COLO668 (cell line): ENCODE data around the gene VAV2.

Experiments used
- DNase-seq: peaks from one replicate; lab custom pipeline; 2025; ENCODE audit not compliant: unreplicated experiment; lab: John Stamatoyannopoulos, UW

Gene VAV2

GRCh38 chr9:133943781-133944745 lies 48.1 kb downstream of the VAV2 start:
- no peak for DNase-seq

GRCh38 chr9:133943036-133943780 lies 48.9 kb downstream of the VAV2 start:
- no peak for DNase-seq

DNA sequence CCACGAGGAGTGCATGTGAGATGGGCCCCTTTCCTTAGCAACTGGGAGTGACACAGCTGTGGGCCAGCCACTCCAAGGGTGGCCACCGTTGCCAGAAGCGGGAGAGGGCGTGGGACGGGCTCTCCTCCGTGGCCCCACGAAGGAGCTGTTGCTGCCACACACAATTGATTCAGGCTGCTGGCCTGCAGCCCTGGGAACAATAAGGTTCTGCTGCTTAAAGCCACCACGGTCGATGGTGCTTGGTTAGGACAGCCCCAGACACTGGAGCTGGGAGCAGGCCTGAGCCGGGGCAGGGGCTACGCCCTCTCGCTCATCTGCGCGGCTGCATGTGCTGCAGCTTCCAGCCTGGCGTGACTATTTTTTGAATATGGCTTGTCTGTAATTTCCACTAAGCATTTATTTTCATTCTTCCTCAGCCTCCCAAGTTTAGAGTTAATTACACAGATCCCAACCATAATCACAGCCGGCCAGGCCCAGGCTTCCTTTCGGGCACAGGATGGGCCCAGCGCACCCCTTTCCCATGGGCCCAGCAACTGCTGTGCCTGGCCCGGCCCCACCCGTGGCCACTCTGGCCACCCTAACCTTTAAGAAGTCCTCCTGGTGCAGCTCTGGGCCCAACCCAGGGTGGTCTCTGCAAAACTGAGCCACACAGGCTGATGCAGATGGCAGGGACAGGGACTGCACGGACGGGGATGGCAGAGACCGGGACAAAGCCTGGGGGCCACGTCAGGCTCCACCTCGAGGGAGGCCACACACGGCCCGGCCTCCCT lies 49.7 kb downstream of the VAV2 start:
- no peak for DNase-seq

DNA sequence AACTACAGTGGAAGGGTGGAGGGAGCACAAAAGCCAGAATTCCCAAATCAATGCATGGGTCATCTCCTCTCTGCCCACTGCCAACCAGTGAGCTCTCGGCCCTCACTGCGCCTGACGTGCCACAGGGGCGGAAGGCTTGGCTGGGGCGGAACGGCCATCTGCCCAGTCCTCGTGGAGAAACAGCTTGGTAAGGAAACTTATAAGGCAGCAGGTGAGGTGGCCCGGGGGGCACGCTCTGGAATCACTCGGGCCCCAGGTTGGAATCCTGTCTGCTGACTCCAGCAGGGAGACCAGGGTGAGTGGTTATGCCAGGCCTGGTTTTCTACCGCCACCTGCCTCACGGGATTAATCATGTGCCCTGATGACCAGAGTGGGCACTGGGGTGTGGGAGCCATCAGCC lies 52.3 kb downstream of the VAV2 start:
- DNase-seq = no peak

DNA sequence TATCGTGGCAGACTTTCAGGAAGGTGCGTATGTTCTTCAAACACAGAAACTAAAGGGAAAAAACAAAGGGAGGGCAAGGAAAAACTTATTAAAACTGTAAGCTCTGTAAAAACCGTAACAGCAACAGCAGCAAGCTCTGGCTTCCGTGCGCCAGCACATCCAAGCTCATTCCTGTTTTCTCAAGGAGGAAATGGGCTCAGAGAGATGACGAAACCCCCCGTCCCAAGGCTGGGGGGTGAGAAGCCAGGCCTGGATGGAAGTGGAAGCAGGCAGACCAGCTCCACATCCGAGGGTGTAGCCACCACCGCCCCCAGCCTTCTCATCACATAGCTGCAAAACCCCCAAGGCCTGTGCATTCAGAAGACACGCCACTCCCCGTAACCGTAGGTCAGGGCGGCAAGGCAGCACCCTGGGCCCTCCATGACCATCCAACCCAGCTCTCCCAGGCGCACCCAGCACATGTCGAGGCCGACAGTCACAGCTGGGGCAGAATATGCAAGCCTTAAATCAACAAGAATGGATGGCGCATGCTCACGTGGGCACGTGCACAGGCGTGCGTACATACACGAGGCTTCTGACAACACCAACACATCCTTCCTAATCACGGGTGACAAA lies 52.8 kb downstream of the VAV2 start:
- DNase-seq = no peak

- DNase-seq = no peak
Measured at GRCh38 chr9:133938753-133939152, 53.4 kb downstream of the VAV2 start.

GRCh38 chr9:133938086-133938485 lies 54.0 kb downstream of the VAV2 start:
- DNase-seq = no peak

- no peak for DNase-seq
Measured at GRCh38 chr9:133937120-133937519, 55.0 kb downstream of the VAV2 start.

- DNase-seq = peak; percentile 85
Measured at GRCh38 chr9:133935328-133936005, 56.7 kb downstream of the VAV2 start.

- DNase-seq = peak; percentile 40
Measured at GRCh38 chr9:133934482-133935232, 57.5 kb downstream of the VAV2 start.

GRCh38 chr9:133933426-133934026 lies 58.6 kb downstream of the VAV2 start:
- DNase-seq = no peak

GRCh38 chr9:133932633-133933032 lies 59.5 kb downstream of the VAV2 start:
- peak; percentile 70 for DNase-seq

DNA sequence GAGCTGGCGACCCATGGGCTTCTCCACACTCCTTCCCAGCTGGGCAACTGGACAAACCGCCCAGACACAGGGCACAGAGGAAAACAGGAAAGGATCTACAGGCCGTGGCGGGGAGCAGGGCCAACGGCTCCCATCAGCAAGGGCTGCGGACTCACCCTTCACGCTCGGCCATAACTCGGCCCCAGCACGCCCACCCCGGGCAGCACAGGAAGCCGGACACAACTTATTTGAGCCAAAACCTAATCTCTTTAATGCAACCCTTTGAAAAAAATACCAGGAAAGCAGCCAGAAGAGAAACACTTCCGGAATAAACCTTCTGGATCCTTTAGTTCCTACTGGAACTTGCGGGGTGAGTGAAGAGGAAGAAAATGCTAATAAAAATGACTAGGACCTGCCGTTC lies 59.9 kb downstream of the VAV2 start:
- DNase-seq = no peak

DNA sequence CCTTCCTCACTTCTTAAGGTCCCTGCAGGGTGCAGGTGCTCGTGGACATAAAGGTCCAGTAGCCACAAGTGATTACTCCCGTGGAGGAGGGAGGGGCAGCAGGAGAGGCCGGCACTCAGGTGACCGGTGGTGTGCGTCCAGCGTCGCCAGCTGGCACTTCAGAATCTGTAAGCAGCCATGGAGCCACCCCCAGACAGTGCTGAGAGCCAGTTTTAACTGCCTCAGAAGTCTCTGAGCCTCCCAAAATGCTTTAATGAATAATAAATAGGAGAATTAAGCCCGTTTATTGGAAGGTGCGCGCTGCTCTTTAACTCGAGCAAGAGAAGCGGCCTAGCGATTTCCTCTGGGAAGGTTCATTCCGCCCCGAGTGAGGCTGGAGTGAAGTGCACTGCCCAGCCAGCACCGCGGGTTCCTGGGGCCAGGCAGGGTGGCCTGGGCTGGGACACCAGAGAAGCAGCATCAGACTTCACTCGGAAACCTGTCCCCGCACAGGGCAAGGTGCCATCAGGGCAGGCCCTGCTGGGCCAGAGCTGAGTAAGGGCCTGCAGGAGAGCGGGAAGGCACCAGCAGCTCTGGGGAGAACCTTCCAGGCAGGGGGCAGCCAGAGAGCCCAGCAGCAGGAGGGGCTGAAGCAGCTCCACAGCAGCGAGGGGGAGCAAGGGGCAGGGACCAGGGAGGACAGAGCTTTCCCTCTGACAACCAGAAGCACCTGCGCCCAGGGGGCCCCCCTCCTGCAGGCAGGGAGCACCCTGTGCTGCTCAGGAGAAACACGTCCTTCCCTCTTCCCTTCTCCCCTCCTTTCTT lies 61.2 kb downstream of the VAV2 start:
- peak; percentile 49 for DNase-seq

- no peak for DNase-seq
Measured at GRCh38 chr9:133930046-133930681, 62.0 kb downstream of the VAV2 start.

DNA sequence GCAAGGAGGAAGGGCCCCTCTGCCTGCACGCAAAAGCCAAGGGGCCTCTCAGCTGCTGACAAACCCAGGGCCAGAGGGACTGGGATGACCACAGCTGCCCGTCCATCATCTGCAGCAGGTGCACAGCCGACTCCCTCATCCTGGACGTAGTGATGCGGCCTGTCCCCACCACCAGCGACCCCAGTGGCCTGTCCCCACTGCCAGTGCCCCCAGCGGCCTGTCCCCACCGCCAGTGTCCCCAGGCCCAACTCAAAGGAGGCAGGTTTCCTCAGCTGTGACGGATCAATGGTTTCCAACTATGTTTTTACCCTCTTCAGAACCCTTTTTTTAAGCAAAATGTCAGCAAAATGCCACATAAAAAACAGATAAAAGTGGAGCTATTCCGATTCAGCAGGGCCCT lies 62.5 kb downstream of the VAV2 start:
- DNase-seq = no peak

DNA sequence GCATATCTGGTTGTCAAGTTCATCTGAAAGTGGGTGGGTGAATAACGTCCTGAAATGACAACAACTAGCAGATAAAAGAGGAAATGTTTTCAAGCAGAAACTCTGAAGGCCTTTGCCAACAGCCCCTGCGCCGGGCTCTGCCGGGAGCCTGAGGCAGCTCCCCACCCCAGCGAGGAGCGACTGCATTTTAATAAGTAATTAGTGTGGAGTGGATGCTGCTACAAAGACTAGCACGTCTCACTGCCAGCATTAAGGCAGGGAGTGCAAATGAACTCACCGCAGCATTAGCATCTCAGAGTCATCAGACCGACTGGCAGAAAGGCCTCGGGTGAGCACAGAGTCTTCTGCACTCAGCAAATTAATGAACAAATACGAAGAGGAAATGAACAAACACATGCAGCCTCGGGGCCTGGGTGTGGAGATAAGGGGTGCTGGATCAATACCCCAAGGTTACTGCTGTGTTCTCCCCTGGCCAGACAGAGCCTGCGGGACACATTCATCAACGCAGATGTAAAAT lies 63.8 kb downstream of the VAV2 start:
- DNase-seq = peak; percentile 24

- peak; percentile 12 for DNase-seq
Measured at GRCh38 chr9:133927041-133927440, 65.1 kb downstream of the VAV2 start.
